D341Med (cell line): ENCODE results near the gene NRXN3.

Source experiments
- DNase-seq: peaks from one replicate; pipeline ENCODE4 v3.0.0; 2012; ENCODE audit warnings: low spot score

NRXN3 gene

GRCh38 chr14:79293482-79294177, 1123.5 kb downstream of the NRXN3 start:
- no peak for DNase-seq

GRCh38 chr14:79294499-79294898, 1124.3 kb downstream of the NRXN3 start:
- no peak for DNase-seq

GRCh38 chr14:79295385-79295784, 1125.2 kb downstream of the NRXN3 start:
- no peak for DNase-seq

GRCh38 chr14:79298373-79298772, 1128.2 kb downstream of the NRXN3 start:
- no peak for DNase-seq

- DNase-seq, result no peak
These were observed 1129.0 kb downstream of the NRXN3 start for GRCh38 chr14:79299162-79299561.

- DNase-seq, result no peak
These were observed 1134.1 kb downstream of the NRXN3 start for GRCh38 chr14:79304279-79304678.

GRCh38 chr14:79306546-79306945, 1136.4 kb downstream of the NRXN3 start:
- DNase-seq, result no peak

GRCh38 chr14:79318371-79318770, 1148.2 kb downstream of the NRXN3 start:
- DNase-seq, result no peak

- no peak for DNase-seq
These were observed 1150.4 kb downstream of the NRXN3 start for GRCh38 chr14:79320561-79320960.

GRCh38 chr14:79321070-79321469, 1150.9 kb downstream of the NRXN3 start:
- DNase-seq, result no peak

- no peak for DNase-seq
These were observed 1154.9 kb downstream of the NRXN3 start for GRCh38 chr14:79325071-79325470.

- DNase-seq, result no peak
These were observed 1155.4 kb downstream of the NRXN3 start for GRCh38 chr14:79325557-79325956.

- no peak for DNase-seq
These were observed 1158.7 kb downstream of the NRXN3 start for GRCh38 chr14:79328863-79329262.

GRCh38 chr14:79331830-79332229, 1161.7 kb downstream of the NRXN3 start:
- DNase-seq, result no peak

GRCh38 chr14:79332504-79333197, 1162.5 kb downstream of the NRXN3 start:
- no peak for DNase-seq

GRCh38 chr14:79333198-79333546, 1163.0 kb downstream of the NRXN3 start:
- DNase-seq, result no peak

GRCh38 chr14:79334272-79334671, 1164.1 kb downstream of the NRXN3 start:
- no peak for DNase-seq

- DNase-seq, result no peak
These were observed 1167.6 kb downstream of the NRXN3 start for GRCh38 chr14:79337761-79338160.

GRCh38 chr14:79342942-79343341, 1172.8 kb downstream of the NRXN3 start:
- no peak for DNase-seq

- DNase-seq, result no peak
These were observed 1180.8 kb downstream of the NRXN3 start for GRCh38 chr14:79351011-79351410.

- DNase-seq, result no peak
These were observed 1182.0 kb downstream of the NRXN3 start for GRCh38 chr14:79352076-79352630.

- no peak for DNase-seq
These were observed 1184.2 kb downstream of the NRXN3 start for GRCh38 chr14:79354336-79354735.

- no peak for DNase-seq
These were observed 1185.9 kb downstream of the NRXN3 start for GRCh38 chr14:79356040-79356439.

GRCh38 chr14:79357307-79357706, 1187.1 kb downstream of the NRXN3 start:
- no peak for DNase-seq
